Colon (tissue), 2 donors: ENCODE results near the gene SLC35B4.
"Not testable (repeated sequence)": the region's sequence is repeated elsewhere in the genome, so short reads cannot be mapped to it uniquely, and the experiment has no call there.

Experiments
- FAIRE-seq: peaks from 2 replicates; lab custom pipeline; 2012; peaks lifted over from hg19 to GRCh38; lab: Jason Lieb, UNC
- donor health status: control.
- donor health status: control.

The SLC35B4 gene

GRCh38 chr7:134331393-134331792, 14.7 kb upstream of the SLC35B4 start:
- no peak for FAIRE-seq

GRCh38 chr7:134330974-134331373, 14.2 kb upstream of the SLC35B4 start:
- no peak for FAIRE-seq

- FAIRE-seq: no peak
These were observed 13.1 kb upstream of the SLC35B4 start for GRCh38 chr7:134329614-134330346.

- FAIRE-seq: no peak
These were observed 12.2 kb upstream of the SLC35B4 start for GRCh38 chr7:134328900-134329299.

GRCh38 chr7:134327896-134328295, 11.2 kb upstream of the SLC35B4 start:
- FAIRE-seq: no peak

- no peak for FAIRE-seq
These were observed 7.4 kb upstream of the SLC35B4 start for GRCh38 chr7:134324107-134324506.

- FAIRE-seq: no peak
These were observed 3.5 kb upstream of the SLC35B4 start for GRCh38 chr7:134320201-134320600.

GRCh38 chr7:134318443-134318842, 1.7 kb upstream of the SLC35B4 start:
- no peak for FAIRE-seq

- FAIRE-seq: no peak
These were observed 704 bp upstream of the SLC35B4 start for GRCh38 chr7:134317434-134317833.

- FAIRE-seq: no peak
These were observed 821 bp downstream of the SLC35B4 start for GRCh38 chr7:134315679-134316538.

GRCh38 chr7:134313543-134313942, 3.2 kb downstream of the SLC35B4 start:
- no peak for FAIRE-seq

GRCh38 chr7:134312717-134313116, 4.0 kb downstream of the SLC35B4 start:
- FAIRE-seq: no peak

GRCh38 chr7:134311807-134312206, 4.9 kb downstream of the SLC35B4 start:
- no peak for FAIRE-seq

- FAIRE-seq: no peak
These were observed 8.2 kb downstream of the SLC35B4 start for GRCh38 chr7:134308548-134308947.

GRCh38 chr7:134307320-134307719, 9.4 kb downstream of the SLC35B4 start:
- FAIRE-seq: no peak

- no peak for FAIRE-seq
These were observed 14.6 kb downstream of the SLC35B4 start for GRCh38 chr7:134302120-134302519.

- no peak for FAIRE-seq
These were observed 15.1 kb downstream of the SLC35B4 start for GRCh38 chr7:134301592-134301991.

GRCh38 chr7:134300988-134301387, 15.7 kb downstream of the SLC35B4 start:
- no peak for FAIRE-seq

GRCh38 chr7:134298902-134299683, 17.6 kb downstream of the SLC35B4 start:
- no peak for FAIRE-seq

- FAIRE-seq: no peak
These were observed 19.2 kb downstream of the SLC35B4 start for GRCh38 chr7:134297489-134297888.

GRCh38 chr7:134295982-134296381, 20.7 kb downstream of the SLC35B4 start:
- not testable (repeated sequence) for FAIRE-seq

GRCh38 chr7:134293002-134293740, 23.6 kb downstream of the SLC35B4 start:
- no peak for FAIRE-seq
